RWPE2 (cell line): ENCODE measurements around the gene OR3A2.
"Not testable (repeated sequence)": the region's sequence is repeated elsewhere in the genome, so short reads cannot be mapped to it uniquely, and the experiment has no call there.

Experiments
- ATAC-seq: fragments of 200-7000 bp; cut with Tn5 transposase; 3 replicates; pipeline ENCODE4 v1.9.1; 2021; ENCODE audit warnings: low read depth
- DNase-seq: peaks from one replicate; pipeline ENCODE4 v3.0.0-alpha.2; 2020; ENCODE audit warnings: low spot score
- H3K27ac ChIP-seq: fragments of 450-650 bp; 2 replicates; pipeline ENCODE4 v1.5.1; 2017; ENCODE audit warnings: mild to moderate bottlenecking; ENCODE audit not compliant: poor library complexity, severe bottlenecking
- H3K27me3 ChIP-seq: fragments of 250-450 bp; sonication (Bioruptor Pico); 2 replicates; pipeline ENCODE4 v1.5.1; 2021; ENCODE audit warnings: mild to moderate bottlenecking, moderate library complexity; ENCODE audit not compliant: insufficient read depth, poor library complexity, severe bottlenecking
- H3K36me3 ChIP-seq: fragments of 250-450 bp; sonication (Bioruptor Pico); 2 replicates; pipeline ENCODE4 v1.5.1; 2020; ENCODE audit warnings: low read depth, mild to moderate bottlenecking, moderate library complexity
- H3K4me1 ChIP-seq: fragments of 250-450 bp; sonication (Bioruptor Pico); 2 replicates; pipeline ENCODE4 v1.5.1; 2021; ENCODE audit warnings: mild to moderate bottlenecking, moderate library complexity; ENCODE audit not compliant: insufficient read depth, poor library complexity, severe bottlenecking
- H3K4me3 ChIP-seq: fragments of 250-450 bp; sonication (Bioruptor Pico); 2 replicates; pipeline ENCODE4 v1.5.1; 2021; ENCODE audit warnings: mild to moderate bottlenecking, moderate library complexity; ENCODE audit not compliant: severe bottlenecking
- H3K9me3 ChIP-seq: fragments of 250-450 bp; sonication (Bioruptor Pico); 2 replicates; pipeline ENCODE4 v1.5.1; 2021; ENCODE audit warnings: mild to moderate bottlenecking, moderate library complexity; ENCODE audit not compliant: severe bottlenecking
- CTCF ChIP-seq: fragments of 450-650 bp; IDR thresholded peaks from one replicate; pipeline ENCODE4 v1.5.1; 2017; ENCODE audit warnings: mild to moderate bottlenecking, moderate library complexity; ENCODE audit not compliant: poor library complexity, severe bottlenecking

The OR3A2 gene

DNA sequence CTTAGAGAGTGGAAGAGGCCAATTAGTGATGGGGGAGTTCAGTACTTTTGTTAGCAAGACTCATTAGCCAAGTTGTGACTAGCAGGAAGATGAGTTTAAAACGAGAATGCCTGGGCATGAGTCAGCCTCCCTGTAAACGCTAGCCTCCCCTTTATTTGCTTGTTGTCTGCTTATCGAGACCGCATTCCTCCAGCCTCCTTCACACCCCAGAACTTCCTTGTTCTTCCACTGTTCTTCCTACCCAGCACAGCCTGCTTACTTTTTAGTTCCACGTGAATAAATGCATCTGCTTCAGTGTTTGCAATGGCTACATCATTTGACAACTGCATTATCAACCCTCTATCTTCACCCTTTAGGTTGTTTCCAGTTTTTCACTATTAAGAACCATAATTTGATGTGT lies 67.8 kb downstream of the OR3A2 start:
- no peak for DNase-seq
- no peaks in the 10 kb centered on the region for H3K36me3 ChIP-seq
- no peaks in the 10 kb centered on the region for H3K4me1 ChIP-seq
- ATAC-seq: peak; percentile 61
- no peak overlapping the region for H3K27ac ChIP-seq
- H3K27me3 ChIP-seq: no peaks in the 10 kb centered on the region
- no peaks in the 10 kb centered on the region for H3K9me3 ChIP-seq
- H3K4me3 ChIP-seq: no peak overlapping the region
- TF ChIP-seq CTCF: no peak

DNA sequence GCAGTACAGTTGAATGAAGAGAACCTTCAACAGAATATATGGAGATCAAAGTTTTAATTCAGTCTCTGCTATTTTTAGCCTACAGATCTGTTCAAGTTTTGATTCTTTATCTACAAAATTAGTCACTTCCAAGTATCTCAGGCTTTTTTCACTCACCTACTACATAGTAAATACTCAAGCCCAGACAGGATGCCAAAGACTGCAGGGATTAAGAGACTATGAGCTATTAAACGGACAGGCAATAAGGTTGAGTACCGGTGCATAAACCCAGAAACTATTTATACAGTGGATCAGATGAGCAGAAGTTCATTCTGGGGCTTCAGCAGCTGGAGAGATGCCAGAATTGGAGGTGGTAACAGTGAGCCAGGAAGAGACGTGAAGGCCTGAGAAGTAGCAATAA lies 69.3 kb downstream of the OR3A2 start:
- no peak for TF ChIP-seq CTCF
- Histone ChIP-seq H3K27me3 (no peaks in the 10 kb centered on the region), H3K36me3 (no peaks in the 10 kb centered on the region), H3K27ac (no peak overlapping the region), H3K4me1 (no peaks in the 10 kb centered on the region), H3K4me3 (no peak overlapping the region), H3K9me3 (no peaks in the 10 kb centered on the region)
- no peak for ATAC-seq
- no peak for DNase-seq

GRCh38 chr17:3308603-3309002 lies 77.5 kb downstream of the OR3A2 start:
- Histone ChIP-seq H3K36me3 (no peaks in the 10 kb centered on the region), H3K4me3 (no peak overlapping the region), H3K9me3 (no peaks in the 10 kb centered on the region), H3K27ac (no peak overlapping the region), H3K27me3 (no peaks in the 10 kb centered on the region), H3K4me1 (no peaks in the 10 kb centered on the region)
- no peak for TF ChIP-seq CTCF
- ATAC-seq (no peak), DNase-seq (no peak)

DNA sequence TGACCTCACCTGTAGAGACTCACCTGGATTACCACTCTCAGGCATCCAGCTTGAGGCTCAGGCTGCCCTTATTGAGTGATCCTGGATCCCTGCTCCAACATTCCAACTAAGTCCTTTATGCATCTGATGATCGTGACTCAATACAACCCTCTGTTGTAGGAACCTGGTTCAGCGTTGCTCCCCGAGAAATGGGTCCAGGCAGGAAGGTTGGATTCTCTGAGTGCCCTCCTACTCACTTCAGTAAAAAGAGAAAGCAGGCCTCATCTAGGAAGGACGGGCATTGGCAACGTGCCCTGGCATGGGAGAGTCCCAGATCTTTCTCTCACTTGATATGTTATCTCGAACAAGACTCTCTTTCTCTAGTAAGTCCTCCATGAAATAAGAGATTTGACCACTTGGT lies 87.8 kb downstream of the OR3A2 start, which contains the start of gene OR3A1:
Gene OR3A1 (minus strand): TSS at position 101 of the 400 bp plus-strand sequence. CDS start 5,778 bp downstream, outside the sequence.
- H3K9me3 ChIP-seq: no peaks in the 10 kb centered on the region
- DNase-seq: no peak
- no peak within 1 kb of the TSS for H3K27ac ChIP-seq
- peaks cover 12% of the 10 kb centered on the region for H3K27me3 ChIP-seq
- TF ChIP-seq CTCF: no peak
- no peak within 1 kb of the TSS for H3K4me3 ChIP-seq
- no peak for ATAC-seq
- H3K4me1 ChIP-seq: no peaks in the 10 kb centered on the region
- no peaks in the 10 kb centered on the region for H3K36me3 ChIP-seq

- Histone ChIP-seq H3K27ac (no peak overlapping the region), H3K27me3 (peaks cover 12% of the 10 kb centered on the region)
- no peak for ATAC-seq
Observed at GRCh38 chr17:3295632-3296031, 90.5 kb downstream of the OR3A2 start.

DNA sequence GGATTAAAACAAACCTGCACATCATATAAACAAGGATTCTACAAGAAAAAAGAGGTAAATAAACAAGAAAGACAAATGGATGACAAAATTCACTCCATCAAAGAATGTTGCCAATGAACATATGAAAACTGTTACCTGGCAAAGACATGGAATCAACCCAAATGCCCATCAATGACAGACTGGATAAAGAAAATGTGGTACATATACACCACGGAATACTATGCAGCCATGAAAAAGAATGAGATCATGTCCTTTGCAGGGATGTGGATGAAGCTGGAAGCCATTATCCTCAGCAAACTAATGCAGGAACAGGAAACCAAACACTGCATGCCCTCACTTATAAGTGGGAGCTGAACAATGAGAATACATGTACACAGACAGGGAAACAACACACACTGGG lies 92.6 kb downstream of the OR3A2 start:
- H3K36me3 ChIP-seq, DNase-seq, H3K4me3 ChIP-seq, ATAC-seq, H3K9me3 ChIP-seq, H3K4me1 ChIP-seq, H3K27ac ChIP-seq: not testable (repeated sequence)
- H3K27me3 ChIP-seq: peaks cover 12% of the 10 kb centered on the region

More at GRCh38 chr17:3295632-3296031, 90.5 kb downstream of the OR3A2 start:
- no peaks in the 10 kb centered on the region for H3K9me3 ChIP-seq
- TF ChIP-seq CTCF: no peak
- no peaks in the 10 kb centered on the region for H3K4me1 ChIP-seq
- H3K4me3 ChIP-seq: no peak overlapping the region
- no peaks in the 10 kb centered on the region for H3K36me3 ChIP-seq
- DNase-seq: no peak
